ENCODE measurements around the gene ZFP91.

- no peak for TF ChIP-seq FOXA1 (IDR thresholded peaks at IDR 0.05)
- no peak for TF ChIP-seq FOXA1 (CRISPR knock-in tag; IDR thresholded peaks at IDR 0.05)
- no peak for TF ChIP-seq JUND (CRISPR knock-in tag; IDR thresholded peaks at IDR 0.05)
- TF ChIP-seq PRDM10 (CRISPR knock-in tag; IDR thresholded peaks at IDR 0.05; ENCODE audit: low read depth): no peak
- TF ChIP-seq SRSF4 (IDR thresholded peaks at IDR 0.05; ENCODE audit: low read depth, low read length, poor library complexity, severe bottlenecking): no peak
- no peak for TF ChIP-seq ZXDC (CRISPR knock-in tag; IDR thresholded peaks at IDR 0.05)
- TF ChIP-seq NR1H2 (CRISPR knock-in tag; IDR thresholded peaks at IDR 0.05; ENCODE audit: borderline replicate concordance, low read depth): no peak
- no peak for TF ChIP-seq CEBPB (IDR thresholded peaks at IDR 0.05; ENCODE audit: borderline replicate concordance, low read depth, low read length)
- TF ChIP-seq ZNF513 (CRISPR knock-in tag; conservative IDR thresholded peaks at IDR 0.05): no peak
- no peak for TF ChIP-seq TCF12 (IDR thresholded peaks at IDR 0.05)
- no peak for TF ChIP-seq TCF12 (CRISPR knock-in tag; IDR thresholded peaks at IDR 0.05)
- TF ChIP-seq PRMT3 (CRISPR knock-in tag; IDR thresholded peaks at IDR 0.05; ENCODE audit: borderline replicate concordance, low read depth): no peak
- TF ChIP-seq ZNF839 (CRISPR knock-in tag; IDR thresholded peaks at IDR 0.05; ENCODE audit: borderline replicate concordance): no peak
- no peak for TF ChIP-seq CREB1 (IDR thresholded peaks at IDR 0.05)
- no peak for TF ChIP-seq CREB1 (CRISPR knock-in tag; IDR thresholded peaks at IDR 0.05)
These were observed 60.8 kb downstream of the ZFP91 start for GRCh38 chr11:58639669-58640068.
